Natural killer cell (primary cell): Measurements from ENCODE around the gene GLI3. TPM values are rescaled to one million over a fixed set of nuclear protein-coding genes. Genes with fewer than 3 reads are reported as not detected.

Experiments
- ATAC-seq, 3 donors: fragments of 150-1000 bp in 2 of 3; fragments of 200-7000 bp in 1 of 3; cut with Tn5 transposase; 1 replicate in 1 of 3; 2 replicates in 2 of 3; pipeline ENCODE4 v1.10.0; 2021; ENCODE audit warnings: mild to moderate bottlenecking in 2 of 3, moderate library complexity in 2 of 3
- DNase-seq, 2 donors: peaks; one replicate each; pipeline versions ENCODE4 v3.0.0 to v3.0.0-alpha.2; 2013 to 2021; ENCODE audit warnings: mixed read lengths in 1 of 2
- H3K27ac ChIP-seq: one replicate; pipeline ENCODE4 v1.5.1; 2013; ENCODE audit warnings: mild to moderate bottlenecking, low read length
- H3K27me3 ChIP-seq: one replicate; pipeline ENCODE4 v1.6.1; 2013; ENCODE audit warnings: low read length; ENCODE audit not compliant: control insufficient read depth, insufficient read depth
- H3K36me3 ChIP-seq: one replicate; pipeline ENCODE4 v1.6.1; 2013; ENCODE audit warnings: low read length; ENCODE audit not compliant: control insufficient read depth, insufficient read depth
- H3K4me1 ChIP-seq: one replicate; pipeline ENCODE4 v1.6.1; 2013; ENCODE audit warnings: low read length; ENCODE audit not compliant: control insufficient read depth, insufficient read depth
- H3K4me3 ChIP-seq: one replicate; pipeline ENCODE4 v1.5.1; 2013; ENCODE audit warnings: low read length
- H3K9me3 ChIP-seq: one replicate; pipeline ENCODE4 v1.6.1; 2013; ENCODE audit warnings: low read length; ENCODE audit not compliant: control insufficient read depth, insufficient read depth
- H3K27ac Mint-ChIP-seq, 2 donors: one replicate each; pipeline ENCODE4 v1.8.0; 2022; ENCODE audit warnings: mild to moderate bottlenecking in 2 of 2, mixed read lengths in 2 of 2, moderate library complexity in 1 of 2
- H3K27me3 Mint-ChIP-seq, 2 donors: one replicate each; pipeline ENCODE4 v1.8.0; 2022; ENCODE audit warnings: low read depth in 2 of 2, mixed read lengths in 2 of 2
- H3K36me3 Mint-ChIP-seq: one replicate; pipeline ENCODE4 v1.8.0; 2022; ENCODE audit warnings: mixed read lengths
- H3K4me1 Mint-ChIP-seq, 2 donors: one replicate each; pipeline ENCODE4 v1.8.0; 2022; ENCODE audit warnings: mixed read lengths in 2 of 2
- H3K4me3 Mint-ChIP-seq: one replicate; pipeline ENCODE4 v1.8.0; 2022; ENCODE audit warnings: mild to moderate bottlenecking, moderate library complexity, mixed read lengths
- H3K9me3 Mint-ChIP-seq, 2 donors: one replicate each; pipeline ENCODE4 v1.8.0; 2022; ENCODE audit warnings: mixed read lengths in 2 of 2
- CTCF ChIP-seq: fragments of 200-600 bp; IDR thresholded peaks from one replicate; pipeline ENCODE4 v1.8.0; 2022; ENCODE audit warnings: antibody characterized with exemption
- WGBS: methylation state at CpG from one replicate; pipeline ENCODE4 v1.1.7; 2013; ENCODE audit warnings: missing lambda C conversion rate; ENCODE audit not compliant: insufficient coverage; 5-methylcytosine and 5-hydroxymethylcytosine counted together
- intact Hi-C: fragments of 100-400 bp; cut with micrococcal nuclease; formaldehyde crosslinking; loops from one replicate; pipeline ENCODE4 v1.14.2; 2022
- total RNA-seq, 4 donors: library from RNA; stranded (reverse); fragments of 120-200 nt in 1 of 4; gene quantifications; one replicate each; pipeline versions ENCODE4 v1.2.3 to v1.2.4, GENCODE V29; 2013 to 2022

GLI3 gene
- total RNA-seq, 3 donors from 2014 or later (not counting 1 experiment from before 2014, with no cell fraction given) = 2.9 to 4.7 (median 3.1) TPM

GRCh38 chr7:42262964-42263363, 26.0 kb upstream of the GLI3 start:
- H3K9me3 ChIP-seq = no peaks in the 10 kb centered on the region
- Mint-ChIP-seq H3K27ac (no peak overlapping the region), H3K4me3 (no peak overlapping the region), H3K9me3 (peaks cover 0 to 4% of the 10 kb centered on the region in 2 donors), H3K4me1 (peaks cover 0 to 4% of the 10 kb centered on the region in 2 donors), H3K27me3 (peaks cover 2 to 10% of the 10 kb centered on the region in 2 donors), H3K36me3 (no peaks in the 10 kb centered on the region)
- H3K27me3 ChIP-seq = no peaks in the 10 kb centered on the region
- H3K27ac ChIP-seq = no peak overlapping the region
- 91% methylated on average over 7 of the region's 7 CpGs for WGBS
- H3K4me3 ChIP-seq = no peak overlapping the region
- DNase-seq (no peak), ATAC-seq (no peak)
- H3K4me1 ChIP-seq = no peaks in the 10 kb centered on the region
- no peak for TF ChIP-seq CTCF
- intact Hi-C loops = no loop called here
- no peaks in the 10 kb centered on the region for H3K36me3 ChIP-seq

GRCh38 chr7:42254217-42254616, 17.2 kb upstream of the GLI3 start:
- peaks cover 0 to 2% of the 10 kb centered on the region in 2 donors for H3K9me3 Mint-ChIP-seq
- H3K27me3 Mint-ChIP-seq = peaks cover 0 to 25% of the 10 kb centered on the region in 2 donors
- no peaks in the 10 kb centered on the region for H3K4me1 ChIP-seq
- 94% methylated on average over 5 of the region's 5 CpGs for WGBS
- H3K27ac Mint-ChIP-seq = no peak overlapping the region
- H3K4me3 Mint-ChIP-seq = no peak overlapping the region
- no peak overlapping the region for H3K4me3 ChIP-seq
- H3K9me3 ChIP-seq = no peaks in the 10 kb centered on the region
- no peaks in the 10 kb centered on the region for H3K36me3 ChIP-seq
- DNase-seq (no peak), ATAC-seq (no peak)
- H3K36me3 Mint-ChIP-seq = no peaks in the 10 kb centered on the region
- no peak overlapping the region for H3K27ac ChIP-seq
- H3K27me3 ChIP-seq = no peaks in the 10 kb centered on the region
- no peaks in the 10 kb centered on the region for H3K4me1 Mint-ChIP-seq
- TF ChIP-seq CTCF = no peak
- intact Hi-C loops = no loop called here

- Histone ChIP-seq H3K4me1 (no peaks in the 10 kb centered on the region), H3K27ac (no peak overlapping the region), H3K36me3 (no peaks in the 10 kb centered on the region), H3K9me3 (no peaks in the 10 kb centered on the region), H3K4me3 (no peak overlapping the region), H3K27me3 (no peaks in the 10 kb centered on the region)
- DNase-seq = no peak
- intact Hi-C loops = no loop called here
- H3K27ac Mint-ChIP-seq = no peak overlapping the region
- 90% methylated on average over 3 of the region's 3 CpGs for WGBS
- no peak overlapping the region for H3K4me3 Mint-ChIP-seq
- H3K36me3 Mint-ChIP-seq = no peaks in the 10 kb centered on the region
- peaks cover 0 to 2% of the 10 kb centered on the region in 2 donors for H3K9me3 Mint-ChIP-seq
- no peak for ATAC-seq
- TF ChIP-seq CTCF = no peak
- no peaks in the 10 kb centered on the region for H3K4me1 Mint-ChIP-seq
- peaks cover 0 to 21% of the 10 kb centered on the region in 2 donors for H3K27me3 Mint-ChIP-seq
Measured at GRCh38 chr7:42253316-42253715, 16.3 kb upstream of the GLI3 start.

GRCh38 chr7:42250411-42250810, 13.4 kb upstream of the GLI3 start:
- Histone ChIP-seq H3K27me3 (no peaks in the 10 kb centered on the region), H3K27ac (no peak overlapping the region), H3K4me1 (no peaks in the 10 kb centered on the region), H3K9me3 (no peaks in the 10 kb centered on the region), H3K36me3 (no peaks in the 10 kb centered on the region), H3K4me3 (no peak overlapping the region)
- Mint-ChIP-seq H3K27me3 (peaks cover 0 to 5% of the 10 kb centered on the region in 2 donors), H3K4me3 (no peak overlapping the region), H3K9me3 (peaks cover 0 to 2% of the 10 kb centered on the region in 2 donors), H3K36me3 (no peaks in the 10 kb centered on the region), H3K27ac (no peak overlapping the region), H3K4me1 (peaks cover 5 to 13% of the 10 kb centered on the region in 2 donors)
- intact Hi-C loops = no loop called here
- 86% methylated on average over 2 of the region's 2 CpGs for WGBS
- ATAC-seq (no peak), DNase-seq (no peak)
- no peak for TF ChIP-seq CTCF
